ENCODE data around the gene SIGLEC5. TPM values are rescaled to one million over a fixed set of nuclear protein-coding genes. Genes with fewer than 3 reads are reported as not detected.

SIGLEC5 gene
- total and polyA plus RNA-seq, 2 donors (not counting 3 experiments of a cell fraction or from before 2014, with no cell fraction given): not detected

- H3K36me3 ChIP-seq (ENCODE audit: control insufficient read depth in 2 of 2, extremely low read depth in 1 of 2, insufficient read depth in 2 of 2, low read length in 2 of 2): no peaks in the 10 kb centered on the region
- ChIA-PET POLR2A (no interaction called here), CTCF (interaction anchor here (0.7 kb wide), 1 partner anchor 70 kb away, joined by 3 read pairs; no protein-coding TSS in a partner anchor)
- peaks cover 12 to 29% of the 10 kb centered on the region in 2 experiments for H3K27me3 ChIP-seq (ENCODE audit: control insufficient read depth in 2 of 2, insufficient read depth in 2 of 2, low read length in 2 of 2)
- BruUV-seq (replicated peaks): no TSS peak
- DNase-seq (ENCODE audit: low read depth, low spot score) (no peak), FAIRE-seq (no peak)
- H4K20me1 ChIP-seq (replicated peaks; ENCODE audit: control insufficient read depth, extremely low read depth, insufficient read depth, low read length): no peaks in the 10 kb centered on the region
- peaks cover 14% of the 10 kb centered on the region for H3K79me2 ChIP-seq (ENCODE audit: control insufficient read depth, insufficient read depth, low read length)
- peaks cover 11% of the 10 kb centered on the region for H3K4me1 ChIP-seq (ENCODE audit: control insufficient read depth, extremely low read depth, insufficient read depth, low read length)
- no peak overlapping the region for H3K4me3 ChIP-seq (replicated peaks in 1 of 3; ENCODE audit: insufficient read depth in 1 of 3, low read depth in 1 of 3, low read length in 3 of 3)
- no peak for TF ChIP-seq POLR2AphosphoS5 (IDR thresholded peaks at IDR 0.05; ENCODE audit: insufficient read depth, low read depth, low read length)
- no peak for TF ChIP-seq EZH2 (IDR thresholded peaks at IDR 0.05; ENCODE audit: borderline replicate concordance, low read depth, low read length, severe bottlenecking)
- no peak for TF ChIP-seq MYC (IDR thresholded peaks at IDR 0.05; ENCODE audit: low read depth, low read length)
- no peak for TF ChIP-seq FOS (IDR thresholded peaks at IDR 0.05; ENCODE audit: borderline replicate concordance, insufficient read depth, low read length)
- TF ChIP-seq POLR2A (IDR thresholded peaks at IDR 0.05; ENCODE audit: low read depth, low read length): no peak
- TF ChIP-seq, protein P1, sequence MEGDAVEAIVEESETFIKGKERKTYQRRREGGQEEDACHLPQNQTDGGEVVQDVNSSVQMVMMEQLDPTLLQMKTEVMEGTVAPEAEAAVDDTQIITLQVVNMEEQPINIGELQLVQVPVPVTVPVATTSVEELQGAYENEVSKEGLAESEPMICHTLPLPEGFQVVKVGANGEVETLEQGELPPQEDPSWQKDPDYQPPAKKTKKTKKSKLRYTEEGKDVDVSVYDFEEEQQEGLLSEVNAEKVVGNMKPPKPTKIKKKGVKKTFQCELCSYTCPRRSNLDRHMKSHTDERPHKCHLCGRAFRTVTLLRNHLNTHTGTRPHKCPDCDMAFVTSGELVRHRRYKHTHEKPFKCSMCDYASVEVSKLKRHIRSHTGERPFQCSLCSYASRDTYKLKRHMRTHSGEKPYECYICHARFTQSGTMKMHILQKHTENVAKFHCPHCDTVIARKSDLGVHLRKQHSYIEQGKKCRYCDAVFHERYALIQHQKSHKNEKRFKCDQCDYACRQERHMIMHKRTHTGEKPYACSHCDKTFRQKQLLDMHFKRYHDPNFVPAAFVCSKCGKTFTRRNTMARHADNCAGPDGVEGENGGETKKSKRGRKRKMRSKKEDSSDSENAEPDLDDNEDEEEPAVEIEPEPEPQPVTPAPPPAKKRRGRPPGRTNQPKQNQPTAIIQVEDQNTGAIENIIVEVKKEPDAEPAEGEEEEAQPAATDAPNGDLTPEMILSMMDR (IDR thresholded peaks at IDR 0.05; ENCODE audit: extremely low read depth in 1 of 2, insufficient read depth in 1 of 2, low read depth in 1 of 2, low read length in 2 of 2): no peak
- TF ChIP-seq GATA2 (IDR thresholded peaks at IDR 0.05; ENCODE audit: insufficient read depth, insufficient read length, low read depth, low read length): no peak
- TF ChIP-seq JUN (IDR thresholded peaks at IDR 0.05; ENCODE audit: borderline replicate concordance, insufficient read depth, insufficient read length, low read depth): no peak
- TF ChIP-seq, protein P2, sequence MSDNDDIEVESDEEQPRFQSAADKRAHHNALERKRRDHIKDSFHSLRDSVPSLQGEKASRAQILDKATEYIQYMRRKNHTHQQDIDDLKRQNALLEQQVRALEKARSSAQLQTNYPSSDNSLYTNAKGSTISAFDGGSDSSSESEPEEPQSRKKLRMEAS (IDR thresholded peaks at IDR 0.05; ENCODE audit: insufficient read depth, insufficient read length): no peak
- no peak overlapping the region for H3K27ac ChIP-seq (ENCODE audit: insufficient read depth, low read depth, low read length)
- H3K9ac ChIP-seq (replicated peaks; ENCODE audit: extremely low read depth, insufficient read depth, low read length): no peak overlapping the region
- H3K9me3 ChIP-seq (replicated peaks; ENCODE audit: control insufficient read depth, insufficient read depth, low read length): no peaks in the 10 kb centered on the region
- intact Hi-C loops (cut with micrococcal nuclease): no loop called here
- H3K9me1 ChIP-seq (replicated peaks; ENCODE audit: control insufficient read depth, extremely low read depth, insufficient read depth, low read length): no peaks in the 10 kb centered on the region
- no peak overlapping the region for H2AFZ ChIP-seq (ENCODE audit: low read depth, low read length)
- dilution Hi-C loops (cut with MboI; ENCODE audit: extremely low pct_ligation_motif_present, low sequenced_read_pairs): no loop called here
- no peak overlapping the region for H3K4me2 ChIP-seq (ENCODE audit: insufficient read depth, low read length)
These were observed 62.6 kb downstream of the SIGLEC5 start for GRCh38 chr19:51567583-51567982.
